Measurements from ENCODE around the gene PTGIS.

The PTGIS gene

DNA sequence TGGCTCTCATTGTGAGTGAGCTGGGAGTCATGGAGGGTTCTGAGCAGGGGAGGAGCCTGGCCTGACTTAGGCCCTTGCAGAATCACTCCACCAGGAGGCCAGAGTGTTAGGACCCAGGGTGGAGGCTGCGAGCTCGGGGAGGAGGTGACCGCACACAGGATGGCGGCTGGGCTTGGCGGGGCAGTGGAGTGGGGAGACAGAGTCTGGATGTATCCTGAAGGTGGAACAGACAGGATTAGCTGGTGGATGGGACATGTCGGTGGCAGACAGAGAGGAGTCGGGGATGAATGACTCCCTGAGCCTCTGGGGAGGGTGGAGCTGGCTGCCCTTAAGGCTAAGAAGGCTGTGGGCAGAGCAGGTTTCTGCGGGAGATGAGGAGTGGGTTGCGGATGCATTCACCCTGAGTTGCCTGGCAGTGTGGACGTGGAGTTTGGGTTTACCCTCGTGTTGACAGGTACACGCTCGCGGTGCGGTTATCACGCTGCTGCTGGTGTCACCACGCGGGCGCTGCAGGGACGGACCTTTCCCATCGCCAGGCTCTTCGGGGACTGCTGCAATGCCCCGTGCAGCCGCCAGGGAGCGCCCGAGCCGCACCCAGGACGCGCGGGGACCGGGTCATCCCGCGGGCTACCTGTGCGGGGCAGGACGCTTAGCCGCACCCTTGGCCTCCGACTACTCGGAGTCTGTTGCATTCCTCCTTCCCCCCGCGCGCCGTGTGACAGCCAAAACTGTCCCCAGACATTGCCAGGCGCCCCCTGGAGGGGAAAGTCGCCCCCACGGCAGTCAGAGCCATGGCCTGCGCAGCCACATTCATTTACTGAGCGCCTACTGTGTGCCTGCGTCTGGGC, 43.0 kb upstream of the PTGIS start:
- peak overlapping the region; percentile 43 for H3K4me3 ChIP-seq (ENCODE audit: low read depth, low read length)
- DNase-seq (ENCODE audit: low read depth), result peak; percentile 91
- TF ChIP-seq, protein P1, sequence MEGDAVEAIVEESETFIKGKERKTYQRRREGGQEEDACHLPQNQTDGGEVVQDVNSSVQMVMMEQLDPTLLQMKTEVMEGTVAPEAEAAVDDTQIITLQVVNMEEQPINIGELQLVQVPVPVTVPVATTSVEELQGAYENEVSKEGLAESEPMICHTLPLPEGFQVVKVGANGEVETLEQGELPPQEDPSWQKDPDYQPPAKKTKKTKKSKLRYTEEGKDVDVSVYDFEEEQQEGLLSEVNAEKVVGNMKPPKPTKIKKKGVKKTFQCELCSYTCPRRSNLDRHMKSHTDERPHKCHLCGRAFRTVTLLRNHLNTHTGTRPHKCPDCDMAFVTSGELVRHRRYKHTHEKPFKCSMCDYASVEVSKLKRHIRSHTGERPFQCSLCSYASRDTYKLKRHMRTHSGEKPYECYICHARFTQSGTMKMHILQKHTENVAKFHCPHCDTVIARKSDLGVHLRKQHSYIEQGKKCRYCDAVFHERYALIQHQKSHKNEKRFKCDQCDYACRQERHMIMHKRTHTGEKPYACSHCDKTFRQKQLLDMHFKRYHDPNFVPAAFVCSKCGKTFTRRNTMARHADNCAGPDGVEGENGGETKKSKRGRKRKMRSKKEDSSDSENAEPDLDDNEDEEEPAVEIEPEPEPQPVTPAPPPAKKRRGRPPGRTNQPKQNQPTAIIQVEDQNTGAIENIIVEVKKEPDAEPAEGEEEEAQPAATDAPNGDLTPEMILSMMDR (IDR thresholded peaks at IDR 0.05; ENCODE audit: insufficient read depth, low read depth, low read length, missing control alignments), result peak; percentile 99

- TF ChIP-seq, protein P1 (IDR thresholded peaks at IDR 0.05; ENCODE audit: insufficient read depth, low read depth, low read length, missing control alignments), result peak; percentile 99
- peak; percentile 81 for DNase-seq (ENCODE audit: low read depth)
- no peak overlapping the region for H3K4me3 ChIP-seq (ENCODE audit: low read depth, low read length)
Observed at GRCh38 chr20:49608752-49609670, 41.1 kb upstream of the PTGIS start.

DNA sequence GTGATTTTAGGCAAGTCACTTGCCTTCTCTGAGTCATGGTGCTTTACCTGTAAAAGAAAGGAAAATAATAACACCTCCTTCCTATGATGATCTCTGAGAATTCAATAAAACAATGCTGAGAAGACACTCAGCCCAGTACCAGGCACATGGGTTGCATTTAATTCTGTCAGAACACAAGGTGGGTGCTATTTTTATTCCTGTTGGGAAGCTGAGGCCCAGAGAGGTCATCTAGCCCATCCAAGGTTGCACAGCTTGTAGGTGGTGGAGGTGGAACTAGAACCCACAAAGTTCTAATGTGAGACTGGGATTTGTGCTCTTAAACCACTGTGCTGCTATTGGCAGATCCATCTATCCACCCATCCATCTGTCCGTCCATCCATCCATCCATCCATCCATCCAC, 39.6 kb upstream of the PTGIS start:
- TF ChIP-seq, protein P1 (IDR thresholded peaks at IDR 0.05; ENCODE audit: insufficient read depth, low read depth, low read length, missing control alignments), result no peak
- DNase-seq (ENCODE audit: low read depth), result no peak
- no peak overlapping the region for H3K4me3 ChIP-seq (ENCODE audit: low read depth, low read length)

DNA sequence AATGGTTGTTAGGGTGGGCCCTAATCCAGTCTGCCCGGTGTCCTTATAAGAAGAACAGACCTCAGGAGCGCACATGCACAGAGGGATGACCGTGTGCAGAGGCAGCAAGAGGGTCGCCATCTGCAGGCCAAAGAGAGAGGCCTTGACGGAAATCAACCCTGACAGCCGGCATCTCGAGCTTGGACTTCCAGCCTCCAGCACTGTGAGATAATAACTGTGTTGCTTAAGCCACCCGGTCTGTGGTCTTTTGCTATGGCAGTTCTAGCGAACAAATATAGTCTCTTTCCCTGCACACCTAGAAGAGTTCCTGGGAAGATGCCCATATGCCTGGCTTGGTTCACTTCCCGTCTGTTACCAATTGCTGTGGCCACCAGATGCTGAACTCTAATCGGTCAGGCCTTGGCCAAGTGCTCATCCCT, 35.3 kb upstream of the PTGIS start:
- TF ChIP-seq, protein P1 (IDR thresholded peaks at IDR 0.05; ENCODE audit: insufficient read depth, low read depth, low read length, missing control alignments), result peak; percentile 28
- no peak overlapping the region for H3K4me3 ChIP-seq (ENCODE audit: low read depth, low read length)
- peak; percentile 32 for DNase-seq (ENCODE audit: low read depth)

DNA sequence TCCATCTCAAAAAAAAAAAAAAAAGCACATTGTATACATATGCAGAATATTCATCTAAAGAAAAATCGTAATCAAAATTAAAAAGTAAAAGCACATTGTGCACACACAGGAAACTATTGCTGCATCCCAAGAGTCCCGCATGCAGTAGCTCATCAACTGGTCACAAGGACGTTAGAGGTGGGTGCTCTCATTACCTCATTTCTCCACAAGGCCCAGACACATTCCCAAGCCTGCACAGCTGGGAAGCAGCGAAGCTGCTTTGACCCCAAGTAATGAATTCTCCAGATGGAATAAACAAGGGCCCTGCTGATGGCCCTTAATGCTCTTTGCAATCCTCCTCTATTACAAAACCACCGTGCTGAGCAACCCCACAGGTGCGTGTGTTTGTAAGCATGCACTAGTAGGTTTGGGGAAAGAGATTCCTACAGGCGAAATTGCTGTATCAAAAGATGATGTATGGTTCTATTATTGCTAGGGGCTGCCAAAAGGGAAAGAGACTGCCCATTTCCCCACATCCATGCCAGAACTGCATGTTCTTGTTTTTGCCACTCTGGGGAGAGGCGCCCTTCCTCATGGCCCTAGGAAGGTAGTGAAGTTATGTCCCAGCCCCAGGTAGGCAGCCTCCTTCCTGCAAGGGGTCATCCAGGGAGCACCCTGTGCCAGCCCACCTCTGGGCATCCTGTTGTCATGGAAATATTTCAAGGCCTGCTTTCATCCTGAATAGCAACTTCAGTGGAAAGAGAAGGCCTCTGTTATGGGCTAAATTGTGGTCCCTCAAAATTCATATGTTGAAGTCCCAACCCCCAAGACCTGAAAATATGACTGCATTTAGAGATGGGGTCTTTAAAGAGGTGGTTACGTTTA, 34.6 kb upstream of the PTGIS start:
- no peak for DNase-seq (ENCODE audit: low read depth)
- H3K4me3 ChIP-seq (ENCODE audit: low read depth, low read length), result no peak overlapping the region
- TF ChIP-seq, protein P1 (IDR thresholded peaks at IDR 0.05; ENCODE audit: insufficient read depth, low read depth, low read length, missing control alignments), result no peak

All from GM12865 (cell line).